CD8-positive, alpha-beta memory T cell (primary cell): Measurements from ENCODE around the gene MAGI1. TPM values are rescaled to one million over a fixed set of nuclear protein-coding genes. Genes with fewer than 3 reads are reported as not detected.

Experiments used
- CTCF ChIA-PET: fragments of 350-600 bp; sonication (Branson Sonifier 250); formaldehyde crosslinking; loops from one replicate; lab custom pipeline; 2021; ENCODE audit warnings: antibody characterized with exemption; lab: Charles Lee
- POLR2A ChIA-PET: fragments of 350-600 bp; sonication (Branson Sonifier 250); formaldehyde crosslinking; loops from one replicate; lab custom pipeline; 2021; ENCODE audit warnings: antibody characterized with exemption; lab: Charles Lee
- DNase-seq, 5 donors: peaks; one replicate each; pipeline versions ENCODE4 v3.0.0 to v3.0.0-alpha.2; 2020 to 2022; ENCODE audit warnings: mixed read lengths in 1 of 5
- H3K27ac ChIP-seq: one replicate; pipeline ENCODE4 v1.7.0; 2013; ENCODE audit warnings: low read depth, mild to moderate bottlenecking, low read length, moderate library complexity
- H3K27me3 ChIP-seq: 2 replicates; pipeline ENCODE4 v1.7.0; 2013; ENCODE audit warnings: low read length, mild to moderate bottlenecking; ENCODE audit not compliant: insufficient read depth, poor library complexity, severe bottlenecking
- H3K36me3 ChIP-seq: 2 replicates; pipeline ENCODE4 v1.7.0; 2013; ENCODE audit warnings: mild to moderate bottlenecking, low read length, moderate library complexity; ENCODE audit not compliant: insufficient read depth
- H3K4me1 ChIP-seq: 2 replicates; pipeline ENCODE4 v1.7.0; 2013; ENCODE audit warnings: mild to moderate bottlenecking, low read length, moderate library complexity; ENCODE audit not compliant: insufficient read depth
- H3K4me3 ChIP-seq: 2 replicates; pipeline ENCODE4 v1.7.0; 2013; ENCODE audit warnings: mild to moderate bottlenecking, low read length
- H3K9me3 ChIP-seq: 2 replicates; pipeline ENCODE4 v1.7.0; 2013; ENCODE audit warnings: mild to moderate bottlenecking, low read length
- H3K27ac Mint-ChIP-seq, 8 donors: one replicate each; pipeline ENCODE4 v1.8.0; 2020 to 2021; ENCODE audit warnings: mixed read lengths in 8 of 8, mild to moderate bottlenecking in 6 of 8, inconsistent platforms in 3 of 8, moderate library complexity in 3 of 8
- H3K27me3 Mint-ChIP-seq, 2 donors: one replicate each; pipeline ENCODE4 v1.8.0; 2020 to 2021; ENCODE audit warnings: mixed read lengths in 2 of 2, mild to moderate bottlenecking in 1 of 2, moderate library complexity in 1 of 2
- H3K36me3 Mint-ChIP-seq, 3 donors: one replicate each; pipeline ENCODE4 v1.8.0; 2020 to 2021; ENCODE audit warnings: mixed read lengths in 3 of 3, inconsistent platforms in 1 of 3, mild to moderate bottlenecking in 1 of 3
- H3K4me1 Mint-ChIP-seq, 3 donors: one replicate each; pipeline ENCODE4 v1.8.0; 2020 to 2021; ENCODE audit warnings: mixed read lengths in 3 of 3, inconsistent platforms in 1 of 3, mild to moderate bottlenecking in 1 of 3
- H3K4me3 Mint-ChIP-seq, 7 donors: one replicate each; pipeline ENCODE4 v1.8.0; 2020 to 2021; ENCODE audit warnings: mixed read lengths in 7 of 7, mild to moderate bottlenecking in 6 of 7, moderate library complexity in 4 of 7, inconsistent platforms in 2 of 7
- H3K9me3 Mint-ChIP-seq, 5 donors: one replicate each; pipeline ENCODE4 v1.8.0; 2020 to 2022; ENCODE audit warnings: mixed read lengths in 5 of 5, mild to moderate bottlenecking in 3 of 5, moderate library complexity in 2 of 5, inconsistent platforms in 1 of 5
- polyA plus RNA-seq: library from polyadenylated mRNA; unstranded; fragments of 300-500 nt; fragmentation: Illumina TruSeq; gene quantifications from one replicate; pipeline ENCODE4 v1.2.3, GENCODE V29; 2021
- total RNA-seq, 2 experiments: library from RNA; stranded (reverse); gene quantifications; one replicate each; pipeline ENCODE4 v1.2.3, GENCODE V29; 2021

The MAGI1 gene
- total and polyA plus RNA-seq, 3 experiments from 2014 or later, result 0.15 to 0.42 TPM; not detected in 1

- Histone ChIP-seq H3K4me1 (no peaks in the 10 kb centered on the region), H3K9me3 (no peaks in the 10 kb centered on the region), H3K36me3 (no peaks in the 10 kb centered on the region), H3K27ac (no peak overlapping the region), H3K4me3 (no peak overlapping the region), H3K27me3 (no peaks in the 10 kb centered on the region)
- no peak overlapping the region for H3K27ac Mint-ChIP-seq
- ChIA-PET POLR2A (no interaction called here), CTCF (no interaction called here)
- H3K4me3 Mint-ChIP-seq, result no peak overlapping the region
- no peaks in the 10 kb centered on the region for H3K4me1 Mint-ChIP-seq
- DNase-seq, result no peak
- H3K9me3 Mint-ChIP-seq, result peaks cover 0 to 2% (median 0%) of the 10 kb centered on the region in 5 donors
- H3K36me3 Mint-ChIP-seq, result no peaks in the 10 kb centered on the region
- H3K27me3 Mint-ChIP-seq, result peaks cover 0 to 4% of the 10 kb centered on the region in 2 donors
Measured at GRCh38 chr3:65772758-65773157, 266.0 kb downstream of the MAGI1 start.

GRCh38 chr3:65767551-65767950 is 271.2 kb downstream of the MAGI1 start:
- no peak overlapping the region for H3K4me3 Mint-ChIP-seq
- no peaks in the 10 kb centered on the region for H3K4me1 Mint-ChIP-seq
- ChIA-PET POLR2A (no interaction called here), CTCF (no interaction called here)
- H3K9me3 ChIP-seq, result no peaks in the 10 kb centered on the region
- H3K4me1 ChIP-seq, result no peaks in the 10 kb centered on the region
- H3K27ac Mint-ChIP-seq, result no peak overlapping the region
- peaks cover 0 to 5% of the 10 kb centered on the region in 2 donors for H3K27me3 Mint-ChIP-seq
- H3K27ac ChIP-seq, result no peak overlapping the region
- no peaks in the 10 kb centered on the region for H3K36me3 ChIP-seq
- H3K9me3 Mint-ChIP-seq, result peaks cover 0 to 6% (median 0%) of the 10 kb centered on the region in 5 donors
- no peaks in the 10 kb centered on the region for H3K27me3 ChIP-seq
- no peaks in the 10 kb centered on the region for H3K36me3 Mint-ChIP-seq
- DNase-seq, result no peak
- H3K4me3 ChIP-seq, result no peak overlapping the region

GRCh38 chr3:65762235-65762580 is 276.5 kb downstream of the MAGI1 start:
- Mint-ChIP-seq H3K4me3 (no peak overlapping the region), H3K9me3 (peaks cover 0 to 6% (median 0%) of the 10 kb centered on the region in 5 donors), H3K4me1 (no peaks in the 10 kb centered on the region), H3K36me3 (no peaks in the 10 kb centered on the region), H3K27ac (no peak overlapping the region), H3K27me3 (peaks cover 0 to 4% of the 10 kb centered on the region in 2 donors)
- Histone ChIP-seq H3K36me3 (no peaks in the 10 kb centered on the region), H3K4me3 (no peak overlapping the region), H3K27me3 (no peaks in the 10 kb centered on the region), H3K9me3 (no peaks in the 10 kb centered on the region), H3K27ac (no peak overlapping the region), H3K4me1 (no peaks in the 10 kb centered on the region)
- POLR2A ChIA-PET, result no interaction called here
- CTCF ChIA-PET, result no interaction called here
- no peak for DNase-seq

GRCh38 chr3:65761446-65762234 is 277.1 kb downstream of the MAGI1 start:
- Mint-ChIP-seq H3K27ac (no peak overlapping the region), H3K4me3 (no peak overlapping the region), H3K36me3 (no peaks in the 10 kb centered on the region), H3K4me1 (no peaks in the 10 kb centered on the region), H3K9me3 (peaks cover 0 to 3% (median 0%) of the 10 kb centered on the region in 5 donors), H3K27me3 (peaks cover 0 to 5% of the 10 kb centered on the region in 2 donors)
- no peaks in the 10 kb centered on the region for H3K4me1 ChIP-seq
- H3K27me3 ChIP-seq, result no peaks in the 10 kb centered on the region
- H3K9me3 ChIP-seq, result no peaks in the 10 kb centered on the region
- H3K4me3 ChIP-seq, result no peak overlapping the region
- no peaks in the 10 kb centered on the region for H3K36me3 ChIP-seq
- DNase-seq, result no peak
- ChIA-PET CTCF (no interaction called here), POLR2A (no interaction called here)
- no peak overlapping the region for H3K27ac ChIP-seq

- Mint-ChIP-seq H3K36me3 (no peaks in the 10 kb centered on the region), H3K9me3 (peaks cover 0 to 3% (median 0%) of the 10 kb centered on the region in 5 donors), H3K4me1 (no peaks in the 10 kb centered on the region), H3K27me3 (peaks cover 0 to 3% of the 10 kb centered on the region in 2 donors), H3K27ac (no peak overlapping the region), H3K4me3 (no peak overlapping the region)
- H3K27ac ChIP-seq, result no peak overlapping the region
- no peak overlapping the region for H3K4me3 ChIP-seq
- H3K27me3 ChIP-seq, result no peaks in the 10 kb centered on the region
- no peaks in the 10 kb centered on the region for H3K9me3 ChIP-seq
- CTCF ChIA-PET, result no interaction called here
- POLR2A ChIA-PET, result no interaction called here
- no peak for DNase-seq
- H3K4me1 ChIP-seq, result no peaks in the 10 kb centered on the region
- H3K36me3 ChIP-seq, result no peaks in the 10 kb centered on the region
Measured at GRCh38 chr3:65758876-65759598, 279.7 kb downstream of the MAGI1 start.

GRCh38 chr3:65758438-65758837 is 280.3 kb downstream of the MAGI1 start:
- Histone ChIP-seq H3K27ac (no peak overlapping the region), H3K9me3 (no peaks in the 10 kb centered on the region), H3K36me3 (no peaks in the 10 kb centered on the region), H3K4me3 (no peak overlapping the region), H3K4me1 (no peaks in the 10 kb centered on the region), H3K27me3 (no peaks in the 10 kb centered on the region)
- peaks cover 0 to 3% of the 10 kb centered on the region in 2 donors for H3K27me3 Mint-ChIP-seq
- H3K4me1 Mint-ChIP-seq, result no peaks in the 10 kb centered on the region
- POLR2A ChIA-PET, result no interaction called here
- H3K4me3 Mint-ChIP-seq, result no peak overlapping the region
- H3K27ac Mint-ChIP-seq, result no peak overlapping the region
- CTCF ChIA-PET, result no interaction called here
- H3K36me3 Mint-ChIP-seq, result no peaks in the 10 kb centered on the region
- no peak for DNase-seq
- H3K9me3 Mint-ChIP-seq, result peaks cover 0 to 3% (median 0%) of the 10 kb centered on the region in 5 donors

- ChIA-PET POLR2A (no interaction called here), CTCF (no interaction called here)
- Mint-ChIP-seq H3K4me3 (no peak overlapping the region), H3K4me1 (no peaks in the 10 kb centered on the region), H3K36me3 (no peaks in the 10 kb centered on the region), H3K27ac (no peak overlapping the region), H3K27me3 (peaks cover 0 to 3% of the 10 kb centered on the region in 2 donors), H3K9me3 (peaks cover 0 to 3% (median 0%) of the 10 kb centered on the region in 5 donors)
- no peaks in the 10 kb centered on the region for H3K4me1 ChIP-seq
- H3K27me3 ChIP-seq, result no peaks in the 10 kb centered on the region
- no peak overlapping the region for H3K27ac ChIP-seq
- no peaks in the 10 kb centered on the region for H3K9me3 ChIP-seq
- H3K4me3 ChIP-seq, result no peak overlapping the region
- no peak for DNase-seq
- H3K36me3 ChIP-seq, result no peaks in the 10 kb centered on the region
Measured at GRCh38 chr3:65752636-65753035, 286.1 kb downstream of the MAGI1 start.

GRCh38 chr3:65751123-65751700 is 287.5 kb downstream of the MAGI1 start:
- Histone ChIP-seq H3K9me3 (no peaks in the 10 kb centered on the region), H3K4me3 (no peak overlapping the region), H3K27ac (no peak overlapping the region), H3K4me1 (no peaks in the 10 kb centered on the region), H3K27me3 (no peaks in the 10 kb centered on the region), H3K36me3 (no peaks in the 10 kb centered on the region)
- ChIA-PET CTCF (no interaction called here), POLR2A (no interaction called here)
- Mint-ChIP-seq H3K27me3 (no peaks in the 10 kb centered on the region), H3K4me3 (no peak overlapping the region), H3K36me3 (no peaks in the 10 kb centered on the region), H3K4me1 (no peaks in the 10 kb centered on the region), H3K27ac (no peak overlapping the region), H3K9me3 (peaks cover 0 to 3% (median 0%) of the 10 kb centered on the region in 5 donors)
- no peak for DNase-seq
